B cell (primary cell): ENCODE data around the gene TMEM14A. TPM values are rescaled to one million over a fixed set of nuclear protein-coding genes. Genes with fewer than 3 reads are reported as not detected.

Experiments
- ATAC-seq: fragments of 200-7000 bp; cut with Tn5 transposase; one replicate; pipeline ENCODE4 v1.10.0; 2021; ENCODE audit warnings: low read depth, mild to moderate bottlenecking, moderate number of reproducible peaks, moderate library complexity
- CTCF ChIA-PET: fragments of 350-600 bp; sonication (Branson Sonifier 250); formaldehyde crosslinking; loops from one replicate; lab custom pipeline; 2021; ENCODE audit warnings: antibody characterized with exemption, inconsistent platforms; lab: Charles Lee
- POLR2A ChIA-PET: fragments of 350-600 bp; sonication (Branson Sonifier 250); formaldehyde crosslinking; loops from one replicate; lab custom pipeline; 2021; ENCODE audit warnings: antibody characterized with exemption; lab: Charles Lee
- DNase-seq: peaks from one replicate; pipeline ENCODE4 v3.0.0; 2013
- H2AFZ ChIP-seq: 2 replicates; pipeline ENCODE4 v1.6.1; 2012; ENCODE audit warnings: mild to moderate bottlenecking, low read depth, low read length; ENCODE audit not compliant: insufficient read depth, poor library complexity, severe bottlenecking
- H3K27ac ChIP-seq, 2 donors: 1 replicate in 1 of 2; 2 replicates in 1 of 2; pipeline ENCODE4 v1.5.1; 2012 to 2013; ENCODE audit warnings: low read length in 2 of 2, mild to moderate bottlenecking in 2 of 2, moderate library complexity in 1 of 2
- H3K27me3 ChIP-seq, 4 experiments: fragments of 200-600 bp in 1 of 4; sonication (generic) in 1 of 4; replicated peaks in 1 of 4; 1 replicate in 2 of 4; 2 replicates in 2 of 4; pipeline versions ENCODE4 v1.6.1 to v1.7.0; 2013 to 2016; ENCODE audit warnings: low read length in 3 of 4, mild to moderate bottlenecking in 2 of 4, mixed read lengths in 1 of 4, moderate library complexity in 1 of 4; ENCODE audit not compliant: insufficient read depth in 4 of 4, control insufficient read depth in 3 of 4; ENCODE audit errors: control extremely low read depth in 1 of 4
- H3K36me3 ChIP-seq, 2 experiments: replicated peaks in 1 of 2; 1 replicate in 1 of 2; 2 replicates in 1 of 2; pipeline versions ENCODE4 v1.6.1 to v1.7.1; 2013; ENCODE audit warnings: low read length in 1 of 2; ENCODE audit not compliant: insufficient read depth in 2 of 2, control insufficient read depth in 1 of 2; ENCODE audit errors: control extremely low read depth in 1 of 2, extremely low read depth in 1 of 2
- H3K4me1 ChIP-seq, 2 donors: fragments of 200-600 bp in 1 of 2; sonication (generic) in 1 of 2; 1 replicate in 1 of 2; 2 replicates in 1 of 2; pipeline versions ENCODE4 v1.5.1 to v1.6.1; 2013 to 2017; ENCODE audit warnings: low read length in 2 of 2; ENCODE audit not compliant: control insufficient read depth in 2 of 2, insufficient read depth in 2 of 2
- H3K4me2 ChIP-seq: replicated peaks from 2 replicates; pipeline ENCODE3; 2012; ENCODE audit warnings: mild to moderate bottlenecking, low read depth, low read length; ENCODE audit not compliant: poor library complexity, severe bottlenecking
- H3K4me3 ChIP-seq, 5 experiments: fragments of 200-600 bp in 1 of 5; sonication (generic) in 1 of 5; 1 replicate in 3 of 5; 2 replicates in 2 of 5; pipeline versions ENCODE4 v1.5.1 to v1.7.0; 2011 to 2016; ENCODE audit warnings: low read length in 4 of 5, mild to moderate bottlenecking in 4 of 5, low read depth in 2 of 5, control low read depth in 1 of 5, moderate library complexity in 1 of 5; ENCODE audit not compliant: insufficient read depth in 1 of 5; ENCODE audit errors: control extremely low read depth in 1 of 5, extremely low read depth in 1 of 5
- H3K79me2 ChIP-seq: fragments of 200-600 bp; sonication (generic); one replicate; pipeline ENCODE4 v1.6.0; 2016; ENCODE audit warnings: low read length; ENCODE audit not compliant: control insufficient read depth, insufficient read depth
- H3K9ac ChIP-seq: fragments of 200-600 bp; sonication (generic); 2 replicates; pipeline ENCODE4 v1.6.1; 2017; ENCODE audit warnings: mild to moderate bottlenecking, low read length, moderate library complexity
- H3K9me3 ChIP-seq, 3 donors: one replicate each; pipeline versions ENCODE4 v1.6.1 to v1.7.1; 2013; ENCODE audit warnings: low read length in 2 of 3; ENCODE audit not compliant: control insufficient read depth in 2 of 3, insufficient read depth in 1 of 3; ENCODE audit errors: control extremely low read depth in 1 of 3
- H4K20me1 ChIP-seq: 2 replicates; pipeline ENCODE4 v1.6.0; 2012; ENCODE audit warnings: mild to moderate bottlenecking, low read length; ENCODE audit not compliant: insufficient read depth, control insufficient read depth, poor library complexity, severe bottlenecking
- H3K27ac Mint-ChIP-seq: one replicate; pipeline ENCODE4 v1.8.0; 2021; ENCODE audit warnings: mixed read lengths
- H3K27me3 Mint-ChIP-seq: one replicate; pipeline ENCODE4 v1.8.0; 2021; ENCODE audit warnings: mixed read lengths
- H3K4me1 Mint-ChIP-seq: one replicate; pipeline ENCODE4 v1.8.0; 2021; ENCODE audit warnings: mixed read lengths
- H3K4me3 Mint-ChIP-seq: one replicate; pipeline ENCODE4 v1.8.0; 2021; ENCODE audit warnings: mixed read lengths
- H3K9me3 Mint-ChIP-seq: one replicate; pipeline ENCODE4 v1.8.0; 2022; ENCODE audit warnings: mixed read lengths; ENCODE audit not compliant: insufficient read depth
- CTCF ChIP-seq: fragments of 200-600 bp; IDR thresholded peaks from one replicate; pipeline ENCODE4 v1.8.0; 2022; ENCODE audit warnings: antibody characterized with exemption, mild to moderate bottlenecking
- EZH2 ChIP-seq: IDR thresholded peaks from 2 replicates; pipeline ENCODE4 v1.6.1; 2012; ENCODE audit warnings: borderline replicate concordance, low read depth, mild to moderate bottlenecking, moderate library complexity, low read length; ENCODE audit not compliant: insufficient read depth, poor library complexity, severe bottlenecking
- WGBS: methylation state at CpG from one replicate; pipeline ENCODE4 v1.1.5; 2013; ENCODE audit warnings: missing lambda C conversion rate; ENCODE audit not compliant: insufficient coverage; 5-methylcytosine and 5-hydroxymethylcytosine counted together
- intact Hi-C: fragments of 100-400 bp; cut with micrococcal nuclease; formaldehyde crosslinking; loops from one replicate; pipeline ENCODE4 v1.10.0; 2022
- polyA plus RNA-seq: library from polyadenylated mRNA; depleted of rRNA; stranded (reverse); fragments of >200 nt; gene quantifications from 2 replicates; pipeline ENCODE4 v1.2.3, GENCODE V29; 2012
- total RNA-seq, 2 donors: library from RNA; stranded (reverse); fragments of 120-200 nt in 1 of 2; gene quantifications; 1 replicate in 1 of 2; 2 replicates in 1 of 2; pipeline versions ENCODE4 v1.2.3 to v1.2.4, GENCODE V29; 2013 to 2022

Gene TMEM14A
- total and polyA plus RNA-seq, 2 donors (not counting 1 experiment from before 2014, with no cell fraction given) = 5.2 to 9.5 TPM

GRCh38 chr6:52725143-52725534 lies 54.2 kb downstream of the TMEM14A start:
- WGBS = no CpG with 5 or more reads among the region's 3 CpGs
- POLR2A ChIA-PET = no interaction called here
- no peak overlapping the region for H3K9ac ChIP-seq

More at GRCh38 chr6:52725143-52725534, 54.2 kb downstream of the TMEM14A start:
- intact Hi-C loops = no loop called here
- Mint-ChIP-seq H3K4me3 (no peak overlapping the region), H3K9me3 (no peaks in the 10 kb centered on the region), H3K27me3 (peaks cover 12% of the 10 kb centered on the region), H3K27ac (no peak overlapping the region), H3K4me1 (peaks cover 6% of the 10 kb centered on the region)
- Histone ChIP-seq H3K4me1 (peaks cover 0 to 3% of the 10 kb centered on the region in 2 donors), H2AFZ (no peak overlapping the region), H3K36me3 (no peaks in the 10 kb centered on the region), H3K4me2 (no peak overlapping the region), H3K79me2 (no peaks in the 10 kb centered on the region), H3K27me3 (peaks cover 0 to 4% (median 2%) of the 10 kb centered on the region in 4 experiments), H3K27ac (no peak overlapping the region), H3K4me3 (no peak overlapping the region), H4K20me1 (no peaks in the 10 kb centered on the region), H3K9me3 (no peaks in the 10 kb centered on the region)
- TF ChIP-seq CTCF (no peak), EZH2 (no peak)
- CTCF ChIA-PET = interaction anchor here (0.5 to 1.4 kb wide), 6 partner anchors 9 to 1003 kb away, joined by 3 to 7 read pairs (median 4); no protein-coding TSS in a partner anchor
- ATAC-seq = no peak
- DNase-seq = no peak
